Calu3 (cell line): ENCODE results near the gene LCN12. TPM values are rescaled to one million over a fixed set of nuclear protein-coding genes. Genes with fewer than 3 reads are reported as not detected.

Source experiments
- BruUV-seq: library from RNA; stranded (reverse); fragments of 400-500 nt; replicated peaks from 2 replicates; lab custom pipeline; 2021; lab: Mats Ljungman, UMichigan
- CTCF ChIA-PET: fragments of 300-600 bp; sonication (Branson Sonifier 250); formaldehyde crosslinking; loops from one replicate; lab custom pipeline; 2022; ENCODE audit warnings: antibody characterized with exemption; lab: Charles Lee
- DNase-seq: peaks from one replicate; pipeline ENCODE4 v3.0.0; 2022
- H3K27ac Mint-ChIP-seq: one replicate; pipeline ENCODE4 v1.8.0; 2022; ENCODE audit warnings: mixed read lengths; ENCODE audit not compliant: unreplicated experiment
- H3K27me3 Mint-ChIP-seq: one replicate; pipeline ENCODE4 v1.8.0; 2022; ENCODE audit warnings: mixed read lengths; ENCODE audit not compliant: unreplicated experiment
- H3K36me3 Mint-ChIP-seq: one replicate; pipeline ENCODE4 v1.8.0; 2022; ENCODE audit warnings: mild to moderate bottlenecking, moderate library complexity, mixed read lengths; ENCODE audit not compliant: insufficient read depth, unreplicated experiment
- H3K4me1 Mint-ChIP-seq: one replicate; pipeline ENCODE4 v1.8.0; 2022; ENCODE audit warnings: mild to moderate bottlenecking, low read depth, mixed read lengths; ENCODE audit not compliant: unreplicated experiment
- H3K4me3 Mint-ChIP-seq: one replicate; pipeline ENCODE4 v1.8.0; 2022; ENCODE audit warnings: mild to moderate bottlenecking, low read depth, moderate library complexity, mixed read lengths; ENCODE audit not compliant: unreplicated experiment
- H3K9me3 Mint-ChIP-seq: one replicate; pipeline ENCODE4 v1.8.0; 2022; ENCODE audit warnings: low read depth, mixed read lengths; ENCODE audit not compliant: unreplicated experiment
- CTCF ChIP-seq: fragments of 200-600 bp; IDR thresholded peaks from one replicate; pipeline ENCODE4 v1.8.0; 2022; ENCODE audit warnings: antibody characterized with exemption; ENCODE audit not compliant: unreplicated experiment
- intact Hi-C: fragments of 100-400 bp; cut with micrococcal nuclease; formaldehyde crosslinking; loops from one replicate; pipeline ENCODE4 v1.10.0; 2022; ENCODE audit not compliant: unreplicated experiment
- total RNA-seq: library from RNA; stranded (reverse); gene quantifications from 2 replicates; pipeline ENCODE4 v1.2.3, GENCODE V29; 2022

LCN12 gene
- total RNA-seq, 1 experiment from 2014 or later = 3.8 TPM

GRCh38 chr9:136915632-136916329 lies 36.3 kb upstream of the LCN12 start:
- Mint-ChIP-seq H3K4me1 (no peaks in the 10 kb centered on the region), H3K9me3 (no peaks in the 10 kb centered on the region), H3K4me3 (no peak overlapping the region), H3K27ac (no peak overlapping the region), H3K36me3 (peaks cover 44% of the 10 kb centered on the region), H3K27me3 (no peaks in the 10 kb centered on the region)
- no peak for DNase-seq
- BruUV-seq = no TSS peak
- intact Hi-C loops = no loop called here
- CTCF ChIA-PET = no interaction called here
- TF ChIP-seq CTCF = no peak

GRCh38 chr9:136916330-136917184 lies 35.5 kb upstream of the LCN12 start:
- Mint-ChIP-seq H3K4me3 (no peak overlapping the region), H3K27me3 (no peaks in the 10 kb centered on the region), H3K27ac (no peak overlapping the region), H3K36me3 (peaks cover 44% of the 10 kb centered on the region), H3K9me3 (no peaks in the 10 kb centered on the region), H3K4me1 (no peaks in the 10 kb centered on the region)
- intact Hi-C loops = no loop called here
- TF ChIP-seq CTCF = no peak
- no TSS peak for BruUV-seq
- no peak for DNase-seq
- CTCF ChIA-PET = no interaction called here

GRCh38 chr9:136917902-136918301 lies 34.2 kb upstream of the LCN12 start:
- BruUV-seq = no TSS peak
- Mint-ChIP-seq H3K4me1 (no peaks in the 10 kb centered on the region), H3K27me3 (no peaks in the 10 kb centered on the region), H3K27ac (no peak overlapping the region), H3K4me3 (no peak overlapping the region), H3K36me3 (peaks cover 50% of the 10 kb centered on the region), H3K9me3 (no peaks in the 10 kb centered on the region)
- no peak for DNase-seq
- intact Hi-C loops = no loop called here
- CTCF ChIA-PET = no interaction called here
- TF ChIP-seq CTCF = no peak

- BruUV-seq = no TSS peak
- CTCF ChIA-PET = no interaction called here
- Mint-ChIP-seq H3K4me3 (no peak overlapping the region), H3K9me3 (no peaks in the 10 kb centered on the region), H3K36me3 (peaks cover 51% of the 10 kb centered on the region), H3K27ac (no peak overlapping the region), H3K27me3 (no peaks in the 10 kb centered on the region), H3K4me1 (no peaks in the 10 kb centered on the region)
- intact Hi-C loops = no loop called here
- TF ChIP-seq CTCF = no peak
- no peak for DNase-seq
Observed at GRCh38 chr9:136920069-136920468, 32.0 kb upstream of the LCN12 start.
